SKM-1 treated with dmso at 0.1 percent for 144 hours (cell line): Measurements from ENCODE around the gene TRIM32.

Experiments used
- DNase-seq: peaks from one replicate; lab custom pipeline; 2025; ENCODE audit not compliant: unreplicated experiment; lab: John Stamatoyannopoulos, UW

Gene TRIM32

DNA sequence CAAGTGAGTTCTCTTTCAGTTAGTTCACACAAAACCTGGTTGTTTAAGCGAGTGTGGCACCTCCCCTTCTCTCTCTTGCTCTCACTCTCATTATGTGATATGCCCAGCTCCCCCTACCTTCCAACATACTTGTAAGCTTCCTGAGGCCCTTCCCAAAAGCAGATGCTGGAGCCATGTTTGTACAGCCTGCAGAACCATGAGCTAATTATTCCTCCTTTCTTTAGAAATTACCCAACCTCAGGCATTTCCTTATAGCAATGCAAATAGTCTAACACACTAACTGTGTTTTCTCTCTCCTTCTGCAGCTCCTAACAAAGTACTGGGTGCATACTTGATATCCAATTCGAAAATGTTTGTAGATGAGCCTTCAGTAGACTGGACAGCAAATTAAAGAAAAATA is 62.7 kb downstream of the TRIM32 start:
- DNase-seq, result no peak

GRCh38 chr9:116750510-116750909 is 63.4 kb downstream of the TRIM32 start:
- no peak for DNase-seq
